ENCODE measurements around the gene ABCC2.
"Not testable (repeated sequence)": the region's sequence is repeated elsewhere in the genome, so short reads cannot be mapped to it uniquely, and the experiment has no call there.

DNA sequence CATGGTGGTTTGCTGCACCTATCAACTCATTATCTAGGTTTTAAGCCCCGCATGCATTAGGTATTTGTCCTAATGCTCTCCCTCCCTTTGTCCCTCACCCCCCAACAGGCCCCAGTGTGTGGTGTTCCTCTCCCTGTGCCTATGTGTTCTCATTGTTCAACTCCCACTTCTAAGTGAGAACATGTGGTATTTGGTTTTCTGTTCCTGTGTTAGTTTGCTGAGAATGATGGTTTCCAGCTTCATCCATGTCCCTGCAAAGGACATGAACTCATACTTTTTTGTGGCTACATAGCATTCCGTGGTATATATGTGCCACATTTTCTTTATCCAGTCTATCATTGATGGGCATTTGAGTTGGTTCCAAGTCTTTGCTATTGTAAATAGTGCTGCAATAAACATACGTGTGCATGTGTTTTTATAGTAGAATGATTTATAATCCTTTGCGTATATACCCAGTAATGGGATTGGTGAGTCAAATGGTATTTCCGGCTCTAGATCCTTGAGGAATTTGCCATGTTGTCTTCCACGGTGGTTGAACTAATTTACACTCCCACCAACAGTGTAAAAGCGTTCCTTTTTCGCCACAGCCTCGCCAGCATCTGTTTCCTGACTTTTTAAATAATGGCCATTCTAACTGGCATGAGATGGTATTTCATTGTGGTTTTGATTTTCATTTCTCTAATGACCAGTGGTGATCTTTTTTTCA lies 81.2 kb downstream of the ABCC2 start:
- TF ChIP-seq, protein P1, sequence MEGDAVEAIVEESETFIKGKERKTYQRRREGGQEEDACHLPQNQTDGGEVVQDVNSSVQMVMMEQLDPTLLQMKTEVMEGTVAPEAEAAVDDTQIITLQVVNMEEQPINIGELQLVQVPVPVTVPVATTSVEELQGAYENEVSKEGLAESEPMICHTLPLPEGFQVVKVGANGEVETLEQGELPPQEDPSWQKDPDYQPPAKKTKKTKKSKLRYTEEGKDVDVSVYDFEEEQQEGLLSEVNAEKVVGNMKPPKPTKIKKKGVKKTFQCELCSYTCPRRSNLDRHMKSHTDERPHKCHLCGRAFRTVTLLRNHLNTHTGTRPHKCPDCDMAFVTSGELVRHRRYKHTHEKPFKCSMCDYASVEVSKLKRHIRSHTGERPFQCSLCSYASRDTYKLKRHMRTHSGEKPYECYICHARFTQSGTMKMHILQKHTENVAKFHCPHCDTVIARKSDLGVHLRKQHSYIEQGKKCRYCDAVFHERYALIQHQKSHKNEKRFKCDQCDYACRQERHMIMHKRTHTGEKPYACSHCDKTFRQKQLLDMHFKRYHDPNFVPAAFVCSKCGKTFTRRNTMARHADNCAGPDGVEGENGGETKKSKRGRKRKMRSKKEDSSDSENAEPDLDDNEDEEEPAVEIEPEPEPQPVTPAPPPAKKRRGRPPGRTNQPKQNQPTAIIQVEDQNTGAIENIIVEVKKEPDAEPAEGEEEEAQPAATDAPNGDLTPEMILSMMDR (conservative IDR thresholded peaks at IDR 0.05; ENCODE audit: low read depth, low read length) = not testable (repeated sequence)
- TF ChIP-seq EZH2 (IDR thresholded peaks at IDR 0.05; ENCODE audit: borderline replicate concordance, low read depth, low read length, poor library complexity, severe bottlenecking) = not testable (repeated sequence)

All from A673 (cell line).